ENCODE measurements around the gene C19orf81. TPM values are rescaled to one million over a fixed set of nuclear protein-coding genes. Genes with fewer than 3 reads are reported as not detected.

Gene C19orf81
- polyA plus RNA-seq, 1 donor from 2014 or later: 1.3 TPM

DNA sequence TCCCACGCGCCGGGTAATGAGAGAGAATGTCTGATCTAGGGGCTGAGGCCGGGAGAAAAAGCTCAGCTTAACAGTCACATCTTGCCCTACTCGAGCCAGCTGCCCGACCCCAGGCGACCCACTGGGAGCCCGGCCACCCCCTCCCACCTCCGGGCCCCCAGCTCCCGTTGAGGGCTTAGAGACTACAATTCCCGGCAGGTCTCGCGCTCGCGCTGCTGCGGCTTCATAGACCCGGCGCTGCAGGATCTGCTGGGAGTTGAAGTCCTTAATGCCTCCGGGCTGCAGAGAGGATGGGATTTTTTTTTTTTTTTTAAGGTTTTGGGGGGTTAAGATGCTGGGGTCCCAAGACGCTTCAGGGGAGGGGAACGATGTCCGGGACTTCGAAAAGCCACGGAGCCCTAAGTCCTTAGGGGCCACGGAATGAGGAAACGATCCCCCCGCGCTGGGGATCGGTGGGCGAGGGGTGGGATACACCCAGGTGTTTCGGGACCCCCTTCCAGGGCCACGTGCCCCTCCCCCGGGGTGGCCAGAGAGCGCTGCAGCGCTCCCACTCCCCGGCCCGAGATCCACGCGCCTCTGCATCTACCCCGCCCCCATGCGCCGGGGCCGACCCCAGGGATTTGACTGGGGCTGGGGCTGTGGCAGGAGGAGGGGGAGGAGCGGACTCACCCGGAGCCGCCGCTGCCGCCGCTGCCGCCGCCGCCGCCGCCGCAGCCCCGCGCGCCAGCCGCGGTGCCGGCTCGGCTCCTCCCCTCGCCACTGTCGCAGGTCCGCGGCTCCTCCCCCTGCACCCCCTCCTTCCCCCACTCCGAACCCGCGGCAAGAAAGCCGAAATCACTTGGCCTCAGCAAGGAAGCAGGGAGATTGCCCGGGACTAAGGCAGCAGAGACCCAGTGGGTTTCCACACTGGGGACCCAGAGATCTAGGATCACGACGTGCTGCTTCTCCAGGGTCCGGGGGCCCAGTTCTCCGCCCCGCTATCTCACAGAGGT lies 9.8 kb upstream of the C19orf81 start, which contains the start of gene SYT3:
SYT3 (minus strand) TSS at position 761 of the 992 bp plus-strand sequence. CDS start 2,470 bp downstream, outside the sequence.
- Mint-ChIP-seq H3K4me1 (peaks cover 0 to 3% (median 3%) of the 10 kb centered on the region in 3 donors), H3K27me3 (peaks cover 38% of the 10 kb centered on the region), H3K27ac (no peak within 1 kb of the TSS), H3K4me3 (peak within 1 kb of the TSS in 3 of 4 donors; percentile 79 to 89 (median 86)), H3K36me3 (peaks cover 4% of the 10 kb centered on the region), H3K9me3 (peaks cover 0 to 21% (median 6%) of the 10 kb centered on the region in 3 donors)

DNA sequence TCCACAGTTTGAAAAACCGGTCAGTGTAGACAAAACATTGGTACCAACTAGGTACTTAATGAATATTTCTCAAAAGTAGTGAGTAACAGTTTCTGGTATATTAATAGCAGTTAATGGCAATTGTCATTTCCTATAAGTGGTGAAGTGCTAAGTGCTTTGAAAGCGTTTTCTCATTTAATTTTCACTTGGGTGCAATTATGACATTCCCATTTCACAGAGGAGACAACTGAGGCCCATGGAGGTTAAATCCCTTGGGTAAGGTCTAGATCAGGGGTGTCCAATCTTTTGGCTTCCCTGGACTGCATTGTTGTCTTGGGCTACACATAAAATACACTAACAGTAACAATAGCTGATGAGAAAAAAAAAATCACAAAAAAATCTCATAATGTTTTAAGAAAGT lies 8.9 kb upstream of the C19orf81 start:
- no peak overlapping the region for H3K27ac Mint-ChIP-seq
- peak overlapping the region in 2 of 4 donors; percentile 10 to 69 for H3K4me3 Mint-ChIP-seq
- H3K36me3 Mint-ChIP-seq: peaks cover 4% of the 10 kb centered on the region
- peaks cover 0 to 19% (median 2%) of the 10 kb centered on the region in 3 donors for H3K9me3 Mint-ChIP-seq
- H3K27me3 Mint-ChIP-seq: peaks cover 38% of the 10 kb centered on the region
- H3K4me1 Mint-ChIP-seq: peaks cover 0 to 3% (median 3%) of the 10 kb centered on the region in 3 donors

GRCh38 chr19:50644315-50644915 lies 4.8 kb upstream of the C19orf81 start:
- H3K36me3 Mint-ChIP-seq: peaks cover 1% of the 10 kb centered on the region
- H3K4me3 Mint-ChIP-seq: no peak overlapping the region
- peaks cover 0 to 10% (median 4%) of the 10 kb centered on the region in 3 donors for H3K9me3 Mint-ChIP-seq
- peaks cover 14% of the 10 kb centered on the region for H3K27me3 Mint-ChIP-seq
- no peaks in the 10 kb centered on the region for H3K4me1 Mint-ChIP-seq
- H3K27ac Mint-ChIP-seq: no peak overlapping the region

- Mint-ChIP-seq H3K27me3 (peaks cover 14% of the 10 kb centered on the region), H3K9me3 (peaks cover 3 to 10% (median 4%) of the 10 kb centered on the region in 3 donors), H3K4me1 (no peaks in the 10 kb centered on the region), H3K36me3 (peaks cover 1% of the 10 kb centered on the region), H3K4me3 (no peak overlapping the region), H3K27ac (no peak overlapping the region)
Measured at GRCh38 chr19:50645107-50645506, 4.1 kb upstream of the C19orf81 start.

GRCh38 chr19:50646074-50646807 lies 3.0 kb upstream of the C19orf81 start:
- Mint-ChIP-seq H3K4me3 (no peak overlapping the region), H3K4me1 (no peaks in the 10 kb centered on the region), H3K27me3 (peaks cover 15% of the 10 kb centered on the region), H3K36me3 (peaks cover 1% of the 10 kb centered on the region), H3K9me3 (peaks cover 4 to 11% (median 5%) of the 10 kb centered on the region in 3 donors), H3K27ac (no peak overlapping the region)

DNA sequence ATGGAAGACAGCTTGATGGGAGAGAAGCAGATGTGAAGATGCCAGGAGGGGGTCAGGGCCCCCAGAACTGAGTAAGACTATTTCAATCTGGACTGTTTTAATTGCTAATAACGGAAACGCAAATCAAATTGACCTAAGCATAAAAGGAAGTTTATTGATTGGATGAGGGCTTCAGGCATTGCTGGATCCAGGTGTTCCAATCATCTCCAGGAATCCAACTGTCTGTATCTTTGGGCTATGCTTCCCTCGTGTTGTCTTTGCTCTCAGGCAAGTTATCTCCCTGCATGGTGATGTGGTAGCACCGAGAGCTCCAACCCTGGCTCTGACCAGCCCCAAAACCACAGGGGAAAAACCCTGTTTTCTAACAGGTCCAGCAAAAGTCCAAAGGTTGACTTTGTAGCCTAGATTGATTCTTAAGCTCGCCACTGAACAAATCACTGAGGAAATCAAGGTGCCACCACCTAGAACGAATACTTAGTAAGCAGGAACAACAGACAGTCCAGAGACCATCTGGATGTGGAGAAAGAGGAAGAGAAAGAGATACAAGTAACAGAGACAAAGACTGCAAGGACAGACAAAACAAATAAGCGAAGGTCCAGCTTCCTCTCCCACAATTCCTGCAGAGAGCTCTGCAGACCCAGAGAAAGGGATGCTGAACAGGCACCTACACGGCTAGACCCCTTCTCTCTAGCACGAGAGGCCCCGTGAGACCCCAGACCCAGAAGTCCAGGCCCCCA lies 1.2 kb upstream of the C19orf81 start:
- Mint-ChIP-seq H3K27ac (no peak overlapping the region), H3K27me3 (peaks cover 4% of the 10 kb centered on the region), H3K36me3 (no peaks in the 10 kb centered on the region), H3K4me3 (no peak overlapping the region), H3K9me3 (peaks cover 5 to 10% (median 7%) of the 10 kb centered on the region in 3 donors), H3K4me1 (no peaks in the 10 kb centered on the region)

DNA sequence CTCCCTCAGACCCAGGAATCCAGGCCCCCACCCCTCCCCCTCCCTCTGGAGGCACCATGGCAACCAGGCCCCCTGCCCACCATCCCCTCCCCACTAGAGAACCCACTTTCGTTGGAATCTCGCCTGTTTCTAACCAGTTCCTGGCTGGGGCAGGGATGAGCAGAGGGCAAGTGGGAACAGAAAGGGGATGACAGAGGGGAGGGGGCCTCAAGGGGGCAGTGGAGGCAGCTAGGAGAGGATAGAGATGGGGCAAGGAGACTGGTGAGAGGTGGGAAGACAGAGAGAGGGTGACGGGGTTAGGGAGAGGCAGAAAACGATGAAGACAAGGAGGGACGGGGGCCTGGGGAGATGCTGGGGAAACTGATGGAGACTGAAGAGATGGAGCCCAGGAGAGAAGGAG lies 586 bp upstream of the C19orf81 start:
- H3K4me1 Mint-ChIP-seq: no peaks in the 10 kb centered on the region
- peaks cover 5 to 10% (median 7%) of the 10 kb centered on the region in 3 donors for H3K9me3 Mint-ChIP-seq
- peaks cover 2% of the 10 kb centered on the region for H3K36me3 Mint-ChIP-seq
- no peak overlapping the region for H3K27ac Mint-ChIP-seq
- no peak overlapping the region for H3K4me3 Mint-ChIP-seq
- H3K27me3 Mint-ChIP-seq: peaks cover 8% of the 10 kb centered on the region

GRCh38 chr19:50651174-50651573 lies 1.9 kb downstream of the C19orf81 start:
- Mint-ChIP-seq H3K4me1 (no peaks in the 10 kb centered on the region), H3K27me3 (peaks cover 10% of the 10 kb centered on the region), H3K4me3 (no peak overlapping the region), H3K27ac (no peak overlapping the region), H3K9me3 (peaks cover 5 to 20% (median 13%) of the 10 kb centered on the region in 3 donors), H3K36me3 (peaks cover 2% of the 10 kb centered on the region)

- peaks cover 4 to 7% (median 4%) of the 10 kb centered on the region in 3 donors for H3K4me1 Mint-ChIP-seq
- H3K27me3 Mint-ChIP-seq: peaks cover 21% of the 10 kb centered on the region
- no peak overlapping the region for H3K4me3 Mint-ChIP-seq
- peaks cover 2% of the 10 kb centered on the region for H3K36me3 Mint-ChIP-seq
- peaks cover 10 to 18% (median 16%) of the 10 kb centered on the region in 3 donors for H3K9me3 Mint-ChIP-seq
- H3K27ac Mint-ChIP-seq: no peak overlapping the region
Measured at GRCh38 chr19:50652722-50653121, 3.5 kb downstream of the C19orf81 start.

GRCh38 chr19:50654882-50655281 lies 5.6 kb downstream of the C19orf81 start:
- H3K27ac Mint-ChIP-seq: no peak overlapping the region
- peaks cover 2% of the 10 kb centered on the region for H3K36me3 Mint-ChIP-seq
- peaks cover 6 to 12% (median 8%) of the 10 kb centered on the region in 3 donors for H3K4me1 Mint-ChIP-seq
- H3K9me3 Mint-ChIP-seq: peaks cover 9 to 24% (median 17%) of the 10 kb centered on the region in 3 donors
- no peak overlapping the region for H3K4me3 Mint-ChIP-seq
- peaks cover 23% of the 10 kb centered on the region for H3K27me3 Mint-ChIP-seq

DNA sequence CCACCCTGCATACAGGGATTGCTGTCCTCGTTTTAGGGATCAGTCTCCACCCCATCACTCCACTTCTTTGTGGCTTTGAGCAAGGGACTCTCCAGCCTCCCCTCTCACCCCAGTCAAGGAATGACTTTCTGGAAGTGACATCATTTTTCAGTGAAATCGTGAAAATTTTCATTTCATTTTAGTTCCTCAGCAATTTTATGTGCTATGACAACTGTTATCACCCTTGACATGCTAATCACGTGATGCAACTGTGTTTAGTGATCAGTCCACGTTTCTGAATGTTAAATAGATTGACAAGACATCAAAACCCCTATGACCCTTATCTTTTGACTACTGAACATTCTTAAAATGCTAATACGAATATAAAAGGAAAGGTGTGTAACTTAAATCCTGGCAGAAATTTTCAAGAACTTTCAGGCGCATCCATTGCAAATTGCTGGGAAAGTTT lies 8.0 kb downstream of the C19orf81 start:
- peaks cover 5 to 24% (median 17%) of the 10 kb centered on the region in 3 donors for H3K9me3 Mint-ChIP-seq
- peaks cover 27% of the 10 kb centered on the region for H3K27me3 Mint-ChIP-seq
- H3K36me3 Mint-ChIP-seq: peaks cover 2% of the 10 kb centered on the region
- peak overlapping the region in 3 of 4 donors; percentile 28 to 81 (median 49) for H3K4me3 Mint-ChIP-seq
- peaks cover 6 to 13% (median 8%) of the 10 kb centered on the region in 3 donors for H3K4me1 Mint-ChIP-seq
- H3K27ac Mint-ChIP-seq: no peak overlapping the region

- H3K4me1 Mint-ChIP-seq: peaks cover 6 to 13% (median 8%) of the 10 kb centered on the region in 3 donors
- H3K4me3 Mint-ChIP-seq: peak overlapping the region; percentile 28 to 81 (median 74)
- peak overlapping the region in 1 of 3 donors; percentile 72 for H3K27ac Mint-ChIP-seq
- H3K9me3 Mint-ChIP-seq: peaks cover 5 to 24% (median 14%) of the 10 kb centered on the region in 3 donors
- H3K27me3 Mint-ChIP-seq: peaks cover 28% of the 10 kb centered on the region
- peaks cover 2% of the 10 kb centered on the region for H3K36me3 Mint-ChIP-seq
Measured at GRCh38 chr19:50657712-50658440, 8.6 kb downstream of the C19orf81 start.

All from IgD-negative memory B cell (primary cell).